Measurements from ENCODE around the gene CDH12.

The CDH12 gene

DNA sequence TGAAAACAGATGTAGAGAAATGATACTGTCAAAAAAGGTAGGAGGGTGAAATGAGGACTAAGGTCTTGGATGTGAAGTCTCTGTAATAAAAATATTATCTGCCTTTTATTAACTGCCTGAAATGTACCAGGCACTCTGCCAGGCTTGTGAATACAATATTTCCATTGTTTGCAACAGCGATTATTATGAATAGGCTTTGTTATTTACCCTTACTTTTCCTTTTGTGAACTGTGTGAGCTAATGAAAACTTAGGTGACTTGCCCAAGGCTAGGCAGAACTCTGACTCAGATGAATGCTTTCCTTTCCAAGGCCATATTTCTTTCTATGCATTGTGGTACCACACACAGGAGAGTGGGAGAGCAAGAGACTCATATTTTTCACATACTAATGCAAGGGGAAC lies 204.1 kb downstream of the CDH12 start:
- Histone ChIP-seq H4K20me1 (ENCODE audit: insufficient read depth) (no peaks in the 10 kb centered on the region), H3K4me2 (no peak overlapping the region), H3K4me3 (IDR thresholded peaks at IDR 0.05; ENCODE audit: insufficient read depth, low read depth, low read length) (no peak overlapping the region), H3K79me2 (ENCODE audit: insufficient read depth, low read depth) (no peaks in the 10 kb centered on the region), H2AFZ (ENCODE audit: low read depth) (no peak overlapping the region), H3K27ac (no peak overlapping the region), H3K4me1 (ENCODE audit: low read depth, poor library complexity, severe bottlenecking) (no peaks in the 10 kb centered on the region), H3K9ac (no peak overlapping the region), H3K27me3 (ENCODE audit: insufficient read depth, low read depth) (no peaks in the 10 kb centered on the region), H3K36me3 (ENCODE audit: insufficient read depth) (no peaks in the 10 kb centered on the region)
- TF ChIP-seq, protein P1, sequence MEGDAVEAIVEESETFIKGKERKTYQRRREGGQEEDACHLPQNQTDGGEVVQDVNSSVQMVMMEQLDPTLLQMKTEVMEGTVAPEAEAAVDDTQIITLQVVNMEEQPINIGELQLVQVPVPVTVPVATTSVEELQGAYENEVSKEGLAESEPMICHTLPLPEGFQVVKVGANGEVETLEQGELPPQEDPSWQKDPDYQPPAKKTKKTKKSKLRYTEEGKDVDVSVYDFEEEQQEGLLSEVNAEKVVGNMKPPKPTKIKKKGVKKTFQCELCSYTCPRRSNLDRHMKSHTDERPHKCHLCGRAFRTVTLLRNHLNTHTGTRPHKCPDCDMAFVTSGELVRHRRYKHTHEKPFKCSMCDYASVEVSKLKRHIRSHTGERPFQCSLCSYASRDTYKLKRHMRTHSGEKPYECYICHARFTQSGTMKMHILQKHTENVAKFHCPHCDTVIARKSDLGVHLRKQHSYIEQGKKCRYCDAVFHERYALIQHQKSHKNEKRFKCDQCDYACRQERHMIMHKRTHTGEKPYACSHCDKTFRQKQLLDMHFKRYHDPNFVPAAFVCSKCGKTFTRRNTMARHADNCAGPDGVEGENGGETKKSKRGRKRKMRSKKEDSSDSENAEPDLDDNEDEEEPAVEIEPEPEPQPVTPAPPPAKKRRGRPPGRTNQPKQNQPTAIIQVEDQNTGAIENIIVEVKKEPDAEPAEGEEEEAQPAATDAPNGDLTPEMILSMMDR (conservative IDR thresholded peaks at IDR 0.05; ENCODE audit: low read depth, low read length) = no peak

DNA sequence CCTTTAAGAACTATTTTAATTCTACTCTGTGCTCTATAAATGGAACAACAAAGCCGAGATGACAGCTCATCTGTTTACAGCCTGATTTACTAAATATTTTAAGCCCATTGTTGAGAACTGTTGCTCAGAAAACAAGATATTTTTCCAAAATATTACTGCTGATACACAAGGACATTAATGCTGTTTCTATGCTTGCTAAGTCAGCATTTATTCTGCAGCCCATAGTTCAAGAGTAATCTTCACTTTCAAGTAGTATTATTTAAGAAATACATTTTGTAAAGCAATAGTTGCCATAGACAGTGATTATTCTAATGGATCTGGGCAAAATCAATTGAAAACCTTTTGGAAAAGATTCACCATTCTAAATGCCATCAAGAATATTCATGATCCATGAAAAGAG lies 208.3 kb downstream of the CDH12 start:
- no peak overlapping the region for H3K4me3 ChIP-seq (IDR thresholded peaks at IDR 0.05; ENCODE audit: insufficient read depth, low read depth, low read length)
- H3K27ac ChIP-seq = no peak overlapping the region
- H3K36me3 ChIP-seq (ENCODE audit: insufficient read depth) = no peaks in the 10 kb centered on the region
- no peak overlapping the region for H3K4me2 ChIP-seq
- no peaks in the 10 kb centered on the region for H3K4me1 ChIP-seq (ENCODE audit: low read depth, poor library complexity, severe bottlenecking)
- no peaks in the 10 kb centered on the region for H3K79me2 ChIP-seq (ENCODE audit: insufficient read depth, low read depth)
- H4K20me1 ChIP-seq (ENCODE audit: insufficient read depth) = no peaks in the 10 kb centered on the region
- H3K27me3 ChIP-seq (ENCODE audit: insufficient read depth, low read depth) = no peaks in the 10 kb centered on the region
- TF ChIP-seq, protein P1 (conservative IDR thresholded peaks at IDR 0.05; ENCODE audit: low read depth, low read length) = no peak
- H2AFZ ChIP-seq (ENCODE audit: low read depth) = no peak overlapping the region
- H3K9ac ChIP-seq = no peak overlapping the region

DNA sequence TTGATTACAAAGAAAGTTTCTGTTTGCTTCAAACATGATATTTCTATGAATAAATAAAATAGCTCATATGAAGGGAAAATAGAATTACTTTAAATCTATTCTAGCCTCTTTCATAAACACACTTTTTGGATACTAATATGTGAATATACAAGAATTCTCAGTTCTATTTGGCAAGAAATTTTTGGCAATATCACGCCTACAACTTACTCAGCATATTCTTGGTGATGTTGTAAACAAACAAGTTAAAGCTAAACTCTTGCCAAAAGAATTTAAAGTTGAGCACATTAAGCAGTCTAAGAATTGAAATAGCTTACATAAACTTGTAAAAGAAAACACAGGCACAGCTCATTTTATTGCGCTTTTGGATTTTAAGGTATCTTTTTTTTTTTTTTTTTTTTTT lies 209.8 kb downstream of the CDH12 start:
- no peaks in the 10 kb centered on the region for H3K4me1 ChIP-seq (ENCODE audit: low read depth, poor library complexity, severe bottlenecking)
- no peaks in the 10 kb centered on the region for H3K79me2 ChIP-seq (ENCODE audit: insufficient read depth, low read depth)
- H3K27me3 ChIP-seq (ENCODE audit: insufficient read depth, low read depth) = no peaks in the 10 kb centered on the region
- H4K20me1 ChIP-seq (ENCODE audit: insufficient read depth) = no peaks in the 10 kb centered on the region
- no peak overlapping the region for H3K27ac ChIP-seq
- no peak overlapping the region for H3K4me2 ChIP-seq
- TF ChIP-seq, protein P1 (conservative IDR thresholded peaks at IDR 0.05; ENCODE audit: low read depth, low read length) = no peak
- no peaks in the 10 kb centered on the region for H3K36me3 ChIP-seq (ENCODE audit: insufficient read depth)
- no peak overlapping the region for H3K4me3 ChIP-seq (IDR thresholded peaks at IDR 0.05; ENCODE audit: insufficient read depth, low read depth, low read length)
- no peak overlapping the region for H2AFZ ChIP-seq (ENCODE audit: low read depth)
- no peak overlapping the region for H3K9ac ChIP-seq

DNA sequence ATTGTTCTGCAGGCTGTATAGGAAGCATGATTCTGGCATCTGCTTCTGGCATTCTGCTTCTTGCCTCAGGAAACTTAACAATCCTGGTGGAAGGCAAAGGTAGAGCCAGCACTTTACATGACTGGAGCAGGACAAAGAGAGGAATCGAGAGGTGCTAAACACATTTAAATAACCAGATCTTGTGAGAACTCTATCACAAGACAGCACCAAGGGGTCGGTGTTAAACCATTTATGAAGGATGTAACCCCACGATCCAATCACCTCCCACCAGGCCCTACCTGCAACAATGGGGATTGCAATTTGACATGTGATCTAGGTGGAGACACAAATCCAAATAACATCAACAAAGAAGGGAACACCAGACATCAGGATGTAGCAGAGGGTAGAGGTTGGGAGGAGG lies 221.5 kb downstream of the CDH12 start:
- no peak overlapping the region for H3K4me2 ChIP-seq
- H3K4me3 ChIP-seq (IDR thresholded peaks at IDR 0.05; ENCODE audit: insufficient read depth, low read depth, low read length) = no peak overlapping the region
- TF ChIP-seq, protein P1 (conservative IDR thresholded peaks at IDR 0.05; ENCODE audit: low read depth, low read length) = no peak
- no peaks in the 10 kb centered on the region for H3K27me3 ChIP-seq (ENCODE audit: insufficient read depth, low read depth)
- no peak overlapping the region for H2AFZ ChIP-seq (ENCODE audit: low read depth)
- no peaks in the 10 kb centered on the region for H3K79me2 ChIP-seq (ENCODE audit: insufficient read depth, low read depth)
- no peaks in the 10 kb centered on the region for H4K20me1 ChIP-seq (ENCODE audit: insufficient read depth)
- no peaks in the 10 kb centered on the region for H3K36me3 ChIP-seq (ENCODE audit: insufficient read depth)
- no peak overlapping the region for H3K9ac ChIP-seq
- no peak overlapping the region for H3K27ac ChIP-seq
- no peaks in the 10 kb centered on the region for H3K4me1 ChIP-seq (ENCODE audit: low read depth, poor library complexity, severe bottlenecking)

DNA sequence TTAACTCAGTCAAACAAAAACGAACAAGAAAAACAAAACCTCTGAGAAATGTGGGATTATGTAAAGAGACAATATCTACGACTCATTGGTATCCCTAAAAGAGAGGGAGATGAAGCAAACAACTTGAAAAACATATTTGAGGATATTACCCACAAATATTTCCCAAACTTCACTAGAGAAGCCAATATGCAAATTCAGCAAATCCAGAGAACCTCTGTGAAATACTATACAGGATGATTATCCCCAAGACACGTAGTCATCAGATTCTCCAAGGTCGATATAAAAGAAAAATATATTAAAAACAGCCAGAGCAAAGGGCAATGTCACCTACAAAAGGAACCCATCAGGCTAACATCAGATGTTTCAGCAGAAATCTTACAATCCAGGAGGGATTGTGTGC lies 226.1 kb downstream of the CDH12 start:
- no peak overlapping the region for H3K4me3 ChIP-seq (IDR thresholded peaks at IDR 0.05; ENCODE audit: insufficient read depth, low read depth, low read length)
- TF ChIP-seq, protein P1 (conservative IDR thresholded peaks at IDR 0.05; ENCODE audit: low read depth, low read length) = no peak
- no peaks in the 10 kb centered on the region for H3K36me3 ChIP-seq (ENCODE audit: insufficient read depth)

More for the DNA sequence above, 226.1 kb downstream of the CDH12 start:
- no peak overlapping the region for H3K4me2 ChIP-seq
- no peaks in the 10 kb centered on the region for H3K79me2 ChIP-seq (ENCODE audit: insufficient read depth, low read depth)
- no peaks in the 10 kb centered on the region for H3K4me1 ChIP-seq (ENCODE audit: low read depth, poor library complexity, severe bottlenecking)
- no peak overlapping the region for H3K9ac ChIP-seq
- H4K20me1 ChIP-seq (ENCODE audit: insufficient read depth) = no peaks in the 10 kb centered on the region
- H2AFZ ChIP-seq (ENCODE audit: low read depth) = no peak overlapping the region
- H3K27me3 ChIP-seq (ENCODE audit: insufficient read depth, low read depth) = no peaks in the 10 kb centered on the region
- H3K27ac ChIP-seq = no peak overlapping the region

Measured in KMS-11 (cell line).